ENCODE results near the gene SRRM4. TPM values are rescaled to one million over a fixed set of nuclear protein-coding genes. Genes with fewer than 3 reads are reported as not detected.
"Not testable (repeated sequence)": the region's sequence is repeated elsewhere in the genome, so short reads cannot be mapped to it uniquely, and the experiment has no call there.

The SRRM4 gene
- total and polyA plus RNA-seq, 9 donors: 0.02 TPM; not detected in 6

GRCh38 chr12:119006746-119007145, 25.4 kb downstream of the SRRM4 start:
- H3K27ac ChIP-seq: no peak overlapping the region
- H3K4me1 ChIP-seq (ENCODE audit: insufficient read depth): no peaks in the 10 kb centered on the region
- TF ChIP-seq EP300 (IDR thresholded peaks at IDR 0.05): no peak
- no peak for TF ChIP-seq CTCF (IDR thresholded peaks at IDR 0.05)
- TF ChIP-seq POLR2A (IDR thresholded peaks at IDR 0.05): no peak
- peaks cover 0 to 4% of the 10 kb centered on the region in 2 donors for H3K9me3 ChIP-seq
- WGBS, 3 donors: 16 to 17% (median 16%) methylated on average over 5 of the region's 5 CpGs
- H3K27me3 ChIP-seq: no peaks in the 10 kb centered on the region
- DNase-seq: no peak
- H3K36me3 ChIP-seq: no peaks in the 10 kb centered on the region
- H3K4me3 ChIP-seq: no peak overlapping the region
- intact Hi-C loops (cut with DNase I): no loop called here

- H3K27ac ChIP-seq; DNase-seq; H3K27me3 ChIP-seq; H3K4me1 ChIP-seq (ENCODE audit: insufficient read depth); intact Hi-C loops (cut with DNase I); H3K4me3 ChIP-seq; H3K36me3 ChIP-seq; H3K9me3 ChIP-seq: not testable (repeated sequence)
- 53 to 76% (median 72%) methylated on average over 1 of the region's 1 CpG for WGBS, 3 donors
These were observed 26.9 kb downstream of the SRRM4 start for GRCh38 chr12:119008273-119008672.

- DNase-seq: no peak
- H3K27ac ChIP-seq: no peak overlapping the region
- H3K36me3 ChIP-seq: no peaks in the 10 kb centered on the region
- 0 to 1% (median 1%) methylated on average over 20 of the region's 20 CpGs for WGBS, 3 donors
- H3K27me3 ChIP-seq: no peaks in the 10 kb centered on the region
- peaks cover 0 to 4% of the 10 kb centered on the region in 2 donors for H3K9me3 ChIP-seq
- intact Hi-C loops (cut with DNase I): no loop called here
- no peak for TF ChIP-seq POLR2A (IDR thresholded peaks at IDR 0.05)
- TF ChIP-seq EP300 (IDR thresholded peaks at IDR 0.05): no peak
- no peak for TF ChIP-seq CTCF (IDR thresholded peaks at IDR 0.05)
- H3K4me1 ChIP-seq (ENCODE audit: insufficient read depth): no peaks in the 10 kb centered on the region
- H3K4me3 ChIP-seq: no peak overlapping the region
These were observed 27.4 kb downstream of the SRRM4 start for GRCh38 chr12:119008691-119009221.

GRCh38 chr12:119011231-119011630, 29.9 kb downstream of the SRRM4 start:
- WGBS, 3 donors: 23 to 27% (median 26%) methylated on average over 2 of the region's 2 CpGs
- Histone ChIP-seq H3K9me3 (peaks cover 0 to 4% of the 10 kb centered on the region in 2 donors), H3K36me3 (no peaks in the 10 kb centered on the region), H3K27me3 (no peaks in the 10 kb centered on the region), H3K4me3 (no peak overlapping the region), H3K27ac (no peak overlapping the region), H3K4me1 (ENCODE audit: insufficient read depth) (no peaks in the 10 kb centered on the region)
- DNase-seq: no peak
- no peak for TF ChIP-seq CTCF (IDR thresholded peaks at IDR 0.05)
- TF ChIP-seq POLR2A (IDR thresholded peaks at IDR 0.05): no peak
- no peak for TF ChIP-seq EP300 (IDR thresholded peaks at IDR 0.05)
- intact Hi-C loops (cut with DNase I): no loop called here

- TF ChIP-seq POLR2A (IDR thresholded peaks at IDR 0.05) (no peak), EP300 (IDR thresholded peaks at IDR 0.05) (no peak), CTCF (IDR thresholded peaks at IDR 0.05) (no peak)
- Histone ChIP-seq H3K36me3 (no peaks in the 10 kb centered on the region), H3K27me3 (no peaks in the 10 kb centered on the region), H3K27ac (no peak overlapping the region), H3K9me3 (peaks cover 0 to 4% of the 10 kb centered on the region in 2 donors), H3K4me3 (no peak overlapping the region), H3K4me1 (ENCODE audit: insufficient read depth) (no peaks in the 10 kb centered on the region)
- no peak for DNase-seq
- WGBS, 3 donors: 31 to 34% (median 32%) methylated on average over 3 of the region's 3 CpGs
- intact Hi-C loops (cut with DNase I): no loop called here
These were observed 30.8 kb downstream of the SRRM4 start for GRCh38 chr12:119012179-119012578.
